IMR-90 (cell line): Measurements from ENCODE around the gene NCAPD3. TPM values are rescaled to one million over a fixed set of nuclear protein-coding genes. Genes with fewer than 3 reads are reported as not detected.

Experiments
- ATAC-seq: fragments of 200-7000 bp; cut with Tn5 transposase; 2 replicates; pipeline ENCODE4 v1.9.1; 2020; ENCODE audit warnings: low read depth, mild to moderate bottlenecking, moderate library complexity
- BruUV-seq: library from RNA; stranded (reverse); fragments of 400-500 nt; replicated peaks from 2 replicates; lab custom pipeline; 2021; lab: Mats Ljungman, UMichigan
- CTCF ChIA-PET: fragments of 300-600 bp; formaldehyde crosslinking; extraction: SDS; loops from one replicate; lab custom pipeline; 2021; ENCODE audit warnings: antibody characterized with exemption; lab: Yijun Ruan, JAX
- POLR2A ChIA-PET: fragments of 300-600 bp; sonication (Branson Sonifier 250); formaldehyde crosslinking; loops from one replicate; lab custom pipeline; 2022; ENCODE audit warnings: antibody characterized with exemption; ENCODE audit not compliant: unreplicated experiment; lab: Charles Lee
- DNase-seq: peaks from one replicate; pipeline ENCODE4 v3.0.0; 2013
- H2AFZ ChIP-seq: replicated peaks from 2 replicates; pipeline ENCODE3; 2013; ENCODE audit warnings: low read length, mild to moderate bottlenecking; ENCODE audit not compliant: poor library complexity
- H2AK5ac ChIP-seq: 2 replicates; pipeline ENCODE4 v1.6.1; 2013; ENCODE audit warnings: low read depth, low read length, inconsistent platforms
- H2AK9ac ChIP-seq: replicated peaks from 2 replicates; pipeline ENCODE3; 2013; ENCODE audit warnings: mild to moderate bottlenecking, low read depth, low read length, moderate library complexity; ENCODE audit not compliant: poor library complexity
- H2BK120ac ChIP-seq: 2 replicates; pipeline ENCODE4 v1.6.1; 2013; ENCODE audit warnings: low read depth, low read length, inconsistent platforms
- H2BK15ac ChIP-seq: 3 replicates; pipeline ENCODE4 v1.6.1; 2013; ENCODE audit warnings: low read depth, low read length, inconsistent platforms
- H2BK20ac ChIP-seq: 2 replicates; pipeline ENCODE4 v1.6.1; 2013; ENCODE audit warnings: low read depth, mild to moderate bottlenecking, inconsistent platforms, low read length, moderate library complexity
- H2BK5ac ChIP-seq: 2 replicates; pipeline ENCODE4 v1.6.1; 2013; ENCODE audit warnings: mild to moderate bottlenecking, low read depth, low read length, inconsistent platforms; ENCODE audit not compliant: poor library complexity, severe bottlenecking
- H3K14ac ChIP-seq: replicated peaks from 2 replicates; pipeline ENCODE4 v1.6.1; 2013; ENCODE audit warnings: low read depth, low read length, inconsistent platforms
- H3K18ac ChIP-seq: 2 replicates; pipeline ENCODE4 v1.6.1; 2013; ENCODE audit warnings: low read depth, low read length, control low read depth
- H3K23ac ChIP-seq: 2 replicates; pipeline ENCODE4 v1.6.1; 2013; ENCODE audit warnings: low read depth, low read length, inconsistent platforms
- H3K27ac ChIP-seq: 2 replicates; pipeline ENCODE4 v1.5.1; 2013; ENCODE audit warnings: mild to moderate bottlenecking, control low read depth, low read length; ENCODE audit not compliant: insufficient read depth
- H3K27me3 ChIP-seq: 2 replicates; pipeline ENCODE4 v1.6.1; 2013; ENCODE audit warnings: low read length; ENCODE audit not compliant: control insufficient read depth, insufficient read depth
- H3K36me3 ChIP-seq: 2 replicates; pipeline ENCODE4 v1.6.1; 2013; ENCODE audit warnings: low read length, mixed read lengths; ENCODE audit not compliant: control insufficient read depth, insufficient read depth
- H3K4ac ChIP-seq: 2 replicates; pipeline ENCODE4 v1.6.1; 2013; ENCODE audit warnings: low read depth, low read length, inconsistent platforms
- H3K4me1 ChIP-seq: 2 replicates; pipeline ENCODE4 v1.6.1; 2013; ENCODE audit warnings: low read length, mixed read lengths; ENCODE audit not compliant: control insufficient read depth, insufficient read depth
- H3K4me2 ChIP-seq: 2 replicates; pipeline ENCODE4 v1.6.1; 2013; ENCODE audit warnings: low read depth, mild to moderate bottlenecking, control low read depth, low read length, moderate library complexity
- H3K4me3 ChIP-seq: 2 replicates; pipeline ENCODE4 v1.5.1; 2013; ENCODE audit warnings: low read depth, mild to moderate bottlenecking, control low read depth, low read length, moderate library complexity; ENCODE audit not compliant: insufficient read depth
- H3K56ac ChIP-seq: 2 replicates; pipeline ENCODE4 v1.6.1; 2013; ENCODE audit warnings: low read length, inconsistent platforms; ENCODE audit not compliant: insufficient read depth; ENCODE audit errors: extremely low read depth
- H3K79me1 ChIP-seq, 2 experiments: 2 replicates each; pipeline ENCODE4 v1.6.1; 2013; ENCODE audit warnings: low read length in 2 of 2, inconsistent platforms in 1 of 2, low read depth in 1 of 2
- H3K9ac ChIP-seq: 2 replicates; pipeline ENCODE4 v1.6.1; 2013; ENCODE audit warnings: low read depth, low read length, control low read depth
- H3K9me1 ChIP-seq: 2 replicates; pipeline ENCODE4 v1.6.1; 2013; ENCODE audit warnings: low read length, inconsistent platforms; ENCODE audit not compliant: insufficient read depth
- H3K9me3 ChIP-seq: 2 replicates; pipeline ENCODE4 v1.6.1; 2013; ENCODE audit warnings: low read length; ENCODE audit not compliant: control insufficient read depth, insufficient read depth
- H4K20me1 ChIP-seq: 2 replicates; pipeline ENCODE4 v1.6.1; 2013; ENCODE audit warnings: low read length, inconsistent platforms; ENCODE audit not compliant: insufficient read depth
- H4K5ac ChIP-seq: 2 replicates; pipeline ENCODE4 v1.6.1; 2013; ENCODE audit warnings: mild to moderate bottlenecking, low read depth, low read length, control low read depth
- H4K8ac ChIP-seq, 2 experiments: 2 replicates each; pipeline ENCODE4 v1.6.1; 2013; ENCODE audit warnings: low read depth in 2 of 2, low read length in 2 of 2, control low read depth in 1 of 2, inconsistent platforms in 1 of 2
- H4K91ac ChIP-seq: 2 replicates; pipeline ENCODE4 v1.6.1; 2013; ENCODE audit warnings: low read depth, low read length, inconsistent platforms; ENCODE audit not compliant: insufficient read depth
- MAFK ChIP-seq: IDR thresholded peaks from 2 replicates; pipeline ENCODE4 v1.6.1; 2012; ENCODE audit warnings: low read depth, low read length, improper control_type of control experiment
- MAZ ChIP-seq: IDR thresholded peaks from 2 replicates; pipeline ENCODE4 v1.6.1; 2012; ENCODE audit warnings: low read depth, mild to moderate bottlenecking, low read length, improper control_type of control experiment, moderate library complexity, borderline replicate concordance
- NFE2L2 ChIP-seq: fragments of 150-350 bp; IDR thresholded peaks from 2 replicates; pipeline ENCODE4 v1.6.1; 2016; ENCODE audit warnings: low read depth, mild to moderate bottlenecking, low read length
- RAD21 ChIP-seq: IDR thresholded peaks from 2 replicates; pipeline ENCODE4 v1.6.1; 2012; ENCODE audit warnings: low read length, improper control_type of control experiment
- RCOR1 ChIP-seq: IDR thresholded peaks from 2 replicates; pipeline ENCODE4 v1.6.1; 2012; ENCODE audit warnings: mild to moderate bottlenecking, low read length, improper control_type of control experiment; ENCODE audit not compliant: insufficient replicate concordance
- USF2 ChIP-seq: fragments of 150-350 bp; IDR thresholded peaks from 2 replicates; pipeline ENCODE4 v1.6.1; 2017; ENCODE audit warnings: mild to moderate bottlenecking, antibody characterized with exemption, low read length, low read depth
- WGBS, 2 experiments: methylation state at CpG; one replicate each; pipeline versions ENCODE4 v1.1.5 to v1.1.7; 2013; ENCODE audit warnings: missing lambda C conversion rate in 2 of 2; ENCODE audit not compliant: insufficient read length in 1 of 2; ENCODE audit errors: extremely low coverage in 2 of 2; 5-methylcytosine and 5-hydroxymethylcytosine counted together
- dilution Hi-C: fragments of 300-500 bp; cut with HindIII; formaldehyde crosslinking; loops from one replicate; pipeline ENCODE4 v1.14.3; 2018; ENCODE audit warnings: low sequenced_read_pairs; ENCODE audit not compliant: unreplicated experiment
- in situ Hi-C: fragments of 300-500 bp; cut with MboI; formaldehyde crosslinking; loops from 3 replicates; pipeline ENCODE4 v1.14.3; 2019; ENCODE audit warnings: low sequenced_read_pairs, inconsistent platforms, mixed read lengths
- intact Hi-C: fragments of 100-400 bp; cut with micrococcal nuclease; formaldehyde crosslinking; loops from 2 replicates; pipeline ENCODE4 v1.10.0; 2022
- polyA plus RNA-seq, 3 experiments: library from polyadenylated mRNA; depleted of rRNA; stranded (reverse); fragments of >200 nt; gene quantifications; 2 replicates each; pipeline ENCODE4 v1.2.3, GENCODE V29; 2012; ENCODE audit warnings: low replicate concordance in 1 of 3
- total RNA-seq: library from RNA; depleted of rRNA; stranded (reverse); fragments of >200 nt; gene quantifications from 2 replicates; pipeline ENCODE4 v1.2.3, GENCODE V29; 2012

The NCAPD3 gene
- total and polyA plus RNA-seq, 2 of the 4 experiments (the other 2 are of a cell fraction), result 18.0 to 19.2 TPM

- peaks cover 2% of the 10 kb centered on the region; the same call in 1 of the 2 replicates for H3K4me1 ChIP-seq
- intact Hi-C loops (no loop called here), dilution Hi-C loops (no loop called here), in situ Hi-C loops (no loop called here)
- CTCF ChIA-PET, result no interaction called here
- no peak overlapping the region for H2AK5ac ChIP-seq
- H3K9me1 ChIP-seq, result no peaks in the 10 kb centered on the region
- no peak overlapping the region for H3K18ac ChIP-seq
- no peak overlapping the region for H3K56ac ChIP-seq
- 0 out of 4 replicates have a peak, but pooled peaks cover 0 to 3% of the 10 kb centered on the region in 2 experiments for H3K79me1 ChIP-seq
- H2AK9ac ChIP-seq, result no peak overlapping the region
- H4K5ac ChIP-seq, result no peak overlapping the region
- no peak overlapping the region for H2BK20ac ChIP-seq
- 93% methylated on average over 16 of the region's 28 CpGs; no CpG with 5 or more reads in 1 of the 2 experiments for WGBS, 2 experiments
- no peak overlapping the region for H2BK120ac ChIP-seq
- H3K14ac ChIP-seq, result no peak overlapping the region
- no peak overlapping the region for H2BK5ac ChIP-seq
- no peak overlapping the region for H3K9ac ChIP-seq
- no peak overlapping the region for H2AFZ ChIP-seq
- no peak for DNase-seq
- H3K4me2 ChIP-seq, result no peak overlapping the region
- no peak overlapping the region for H4K8ac ChIP-seq
- H3K27ac ChIP-seq, result no peak overlapping the region
- H4K20me1 ChIP-seq, result no peaks in the 10 kb centered on the region; the same call in 1 of the 2 replicates
- H3K23ac ChIP-seq, result no peak overlapping the region
- no peak overlapping the region for H3K4me3 ChIP-seq
- H3K36me3 ChIP-seq, result peaks cover 36% of the 10 kb centered on the region
- H2BK15ac ChIP-seq, result no peak overlapping the region
- no peak for TF ChIP-seq RCOR1
- TF ChIP-seq MAZ, result no peak
- TF ChIP-seq RAD21, result no peak
- TF ChIP-seq NFE2L2, result no peak
- TF ChIP-seq MAFK, result no peak
- TF ChIP-seq USF2, result no peak
- no peaks in the 10 kb centered on the region for H3K27me3 ChIP-seq
- POLR2A ChIA-PET, result no interaction called here
- no peak overlapping the region for H4K91ac ChIP-seq
- ATAC-seq, result no peak
- no TSS peak for BruUV-seq
- H3K4ac ChIP-seq, result no peak overlapping the region
- H3K9me3 ChIP-seq, result no peaks in the 10 kb centered on the region
Observed at GRCh38 chr11:134155946-134156865, 67.6 kb downstream of the NCAPD3 start.
